Ishikawa (cell line): ENCODE data around the gene VIPR2.

ENCODE experiments used
- TAF1 ChIP-seq: IDR thresholded peaks from 2 replicates; pipeline ENCODE4 v1.6.1; 2012; ENCODE audit warnings: low read depth, mild to moderate bottlenecking
- ZBTB7A ChIP-seq: IDR thresholded peaks from 2 replicates; pipeline ENCODE4 v1.6.1; 2012; ENCODE audit warnings: low read depth

- TF ChIP-seq TAF1 (no peak), ZBTB7A (no peak)
Observed at GRCh38 chr7:159075563-159076238, 69.0 kb downstream of the VIPR2 start.
